ENCODE results near the gene LAMC2.

- no peak for TF ChIP-seq KLF6 (CRISPR knock-in tag; IDR thresholded peaks at IDR 0.05)
- no peak for TF ChIP-seq MAFF (IDR thresholded peaks at IDR 0.05; ENCODE audit: low read depth, low read length)
- TF ChIP-seq HOXA9 (CRISPR knock-in tag; IDR thresholded peaks at IDR 0.05; ENCODE audit: borderline replicate concordance) = no peak
- no peak for TF ChIP-seq MZF1 (CRISPR knock-in tag; IDR thresholded peaks at IDR 0.05; ENCODE audit: borderline replicate concordance)
- no peak for TF ChIP-seq PCBP2 (optimal IDR thresholded peaks at IDR 0.05; ENCODE audit: low read depth, low read length, poor library complexity, severe bottlenecking)
- TF ChIP-seq HOXA7 (CRISPR knock-in tag; IDR thresholded peaks at IDR 0.05) = no peak
- TF ChIP-seq ELF1 (CRISPR knock-in tag; IDR thresholded peaks at IDR 0.05) = no peak
- no peak for TF ChIP-seq FOXM1 (CRISPR knock-in tag; IDR thresholded peaks at IDR 0.05)
- TF ChIP-seq CBFB (CRISPR knock-in tag; IDR thresholded peaks at IDR 0.05) = no peak
- no peak for TF ChIP-seq KDM4B (CRISPR knock-in tag; IDR thresholded peaks at IDR 0.05)
Measured at GRCh38 chr1:183288583-183288982, 102.5 kb downstream of the LAMC2 start.
